ENCODE results near the gene ERVK3-1. TPM values are rescaled to one million over a fixed set of nuclear protein-coding genes. Genes with fewer than 3 reads are reported as not detected.

ERVK3-1 gene
- total RNA-seq, 4 donors from 2014 or later: 56.3 to 87.2 (median 64.5) TPM

DNA sequence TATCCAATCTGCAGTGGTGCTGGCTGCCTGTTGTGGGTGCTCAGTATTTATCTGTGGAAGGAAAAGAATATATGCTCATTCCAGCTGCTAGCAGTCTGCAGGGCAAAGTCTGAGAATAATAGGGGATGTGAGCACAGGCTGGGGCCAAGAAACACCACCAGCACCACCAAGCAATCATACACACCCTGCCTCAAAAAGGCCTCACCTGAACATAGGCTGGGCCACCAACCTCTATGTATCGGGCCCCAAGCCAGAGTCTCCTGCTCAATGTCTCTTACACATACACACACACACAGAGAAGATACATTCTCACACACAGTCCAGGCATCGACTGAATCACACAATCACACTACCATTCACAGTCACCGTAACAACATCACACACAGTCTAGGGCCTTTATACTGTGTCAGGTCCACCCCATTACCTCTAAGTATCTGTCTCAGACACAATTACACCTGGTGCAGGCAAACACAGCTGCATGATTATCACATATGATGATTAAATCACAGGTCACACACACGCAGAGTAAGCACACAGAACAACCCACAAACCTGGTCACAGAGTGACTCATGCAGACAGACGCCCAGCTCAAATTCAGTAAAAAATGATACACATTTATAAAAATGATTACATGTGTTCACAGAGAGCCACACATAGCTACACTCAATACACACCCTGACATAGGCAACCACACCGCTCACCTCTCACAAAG lies 20.3 kb downstream of the ERVK3-1 start:
- Histone ChIP-seq H3K27me3 (no peaks in the 10 kb centered on the region), H3K9me3 (no peaks in the 10 kb centered on the region), H3K27ac (no peak overlapping the region), H3K4me1 (peaks cover 17 to 22% of the 10 kb centered on the region in 2 donors), H3K4me3 (replicated peaks in 1 of 3) (no peak overlapping the region), H3K36me3 (no peaks in the 10 kb centered on the region)
- no peak for DNase-seq
- intact Hi-C loops (cut with DNase I): loop anchor here (10.0 kb wide), 1 partner anchor 59 kb away; the partner anchor contains the start of genes RPS5 and ZNF837
- WGBS, 2 donors: 87 to 93% methylated on average over 6 of the region's 6 CpGs
- TF ChIP-seq, protein P1, sequence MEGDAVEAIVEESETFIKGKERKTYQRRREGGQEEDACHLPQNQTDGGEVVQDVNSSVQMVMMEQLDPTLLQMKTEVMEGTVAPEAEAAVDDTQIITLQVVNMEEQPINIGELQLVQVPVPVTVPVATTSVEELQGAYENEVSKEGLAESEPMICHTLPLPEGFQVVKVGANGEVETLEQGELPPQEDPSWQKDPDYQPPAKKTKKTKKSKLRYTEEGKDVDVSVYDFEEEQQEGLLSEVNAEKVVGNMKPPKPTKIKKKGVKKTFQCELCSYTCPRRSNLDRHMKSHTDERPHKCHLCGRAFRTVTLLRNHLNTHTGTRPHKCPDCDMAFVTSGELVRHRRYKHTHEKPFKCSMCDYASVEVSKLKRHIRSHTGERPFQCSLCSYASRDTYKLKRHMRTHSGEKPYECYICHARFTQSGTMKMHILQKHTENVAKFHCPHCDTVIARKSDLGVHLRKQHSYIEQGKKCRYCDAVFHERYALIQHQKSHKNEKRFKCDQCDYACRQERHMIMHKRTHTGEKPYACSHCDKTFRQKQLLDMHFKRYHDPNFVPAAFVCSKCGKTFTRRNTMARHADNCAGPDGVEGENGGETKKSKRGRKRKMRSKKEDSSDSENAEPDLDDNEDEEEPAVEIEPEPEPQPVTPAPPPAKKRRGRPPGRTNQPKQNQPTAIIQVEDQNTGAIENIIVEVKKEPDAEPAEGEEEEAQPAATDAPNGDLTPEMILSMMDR (IDR thresholded peaks at IDR 0.05): no peak
- TF ChIP-seq POLR2A (IDR thresholded peaks at IDR 0.05): no peak

GRCh38 chr19:58326501-58326913 lies 21.3 kb downstream of the ERVK3-1 start:
- Histone ChIP-seq H3K4me1 (peaks cover 17 to 22% of the 10 kb centered on the region in 2 donors), H3K4me3 (replicated peaks in 1 of 3) (peak overlapping the region; percentile 44 to 67 (median 50)), H3K27me3 (no peaks in the 10 kb centered on the region), H3K27ac (peak overlapping the region in 2 of 3 donors; percentile 73 to 92), H3K9me3 (no peaks in the 10 kb centered on the region), H3K36me3 (no peaks in the 10 kb centered on the region)
- DNase-seq: no peak
- intact Hi-C loops (cut with DNase I): loop anchor here (10.0 kb wide), 1 partner anchor 58 kb away; the partner anchor contains the start of genes RPS5 and ZNF837
- 2 to 6% methylated on average over 9 of the region's 9 CpGs for WGBS, 2 donors
- TF ChIP-seq, protein P1 (IDR thresholded peaks at IDR 0.05): no peak
- no peak for TF ChIP-seq POLR2A (IDR thresholded peaks at IDR 0.05)

GRCh38 chr19:58326914-58327726 lies 21.9 kb downstream of the ERVK3-1 start, which contains the start of gene ZSCAN22:
ZSCAN22 (plus strand) TSS chr19:58326994; CDS start chr19:58334803, 7,809 bp downstream.
- Histone ChIP-seq H3K36me3 (no peaks in the 10 kb centered on the region), H3K9me3 (no peaks in the 10 kb centered on the region), H3K27me3 (no peaks in the 10 kb centered on the region), H3K4me1 (peaks cover 17 to 22% of the 10 kb centered on the region in 2 donors), H3K4me3 (replicated peaks in 1 of 3) (peak within 1 kb of the TSS; percentile 44 to 67 (median 50)), H3K27ac (peak within 1 kb of the TSS; percentile 65 to 92 (median 73))
- TF ChIP-seq, protein P1 (IDR thresholded peaks at IDR 0.05): peak in 1 of 6 experiments; percentile 7
- peak in 1 of 2 donors; percentile 60 for TF ChIP-seq POLR2A (IDR thresholded peaks at IDR 0.05)
- intact Hi-C loops (cut with DNase I): loop anchor here (10.0 kb wide), 1 partner anchor 58 kb away; the partner anchor contains the start of genes RPS5 and ZNF837
- peak; percentile 96 to 97 for DNase-seq
- WGBS, 2 donors: 0 to 1% methylated on average over 40 to 48 of the region's 62 CpGs

DNA sequence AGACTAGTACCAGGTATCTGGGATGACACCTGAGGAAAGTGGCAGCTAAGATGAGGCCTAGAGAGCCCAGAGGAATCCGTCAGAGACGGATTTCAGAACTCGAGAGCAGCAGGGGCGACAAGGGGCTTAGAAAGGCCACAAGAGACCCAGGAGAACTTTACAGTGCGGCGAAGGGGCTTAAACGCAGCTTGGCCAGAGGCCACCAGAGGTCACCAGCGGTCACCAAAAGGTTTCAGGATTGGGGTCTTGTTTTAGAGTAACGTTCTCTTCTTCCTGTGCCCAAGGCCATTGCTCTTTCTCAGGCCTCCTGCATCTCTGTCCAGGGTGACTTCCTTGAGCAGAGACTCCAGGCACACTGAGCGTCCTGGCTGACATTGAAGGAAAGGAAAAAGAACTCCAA lies 23.8 kb downstream of the ERVK3-1 start:
- no peak for TF ChIP-seq POLR2A (IDR thresholded peaks at IDR 0.05)
- TF ChIP-seq, protein P1 (IDR thresholded peaks at IDR 0.05): no peak
- WGBS, 2 donors: 52 to 61% methylated on average over 10 of the region's 10 CpGs
- intact Hi-C loops (cut with DNase I): loop anchor here (10.0 kb wide), 1 partner anchor 56 kb away; the partner anchor contains the start of genes RPS5 and ZNF837

More for the DNA sequence above, 23.8 kb downstream of the ERVK3-1 start:
- Histone ChIP-seq H3K4me1 (peaks cover 17 to 22% of the 10 kb centered on the region in 2 donors), H3K9me3 (no peaks in the 10 kb centered on the region), H3K4me3 (replicated peaks in 1 of 3) (no peak overlapping the region), H3K27me3 (no peaks in the 10 kb centered on the region), H3K27ac (no peak overlapping the region), H3K36me3 (no peaks in the 10 kb centered on the region)
- DNase-seq: no peak
